ENCODE data around the gene DNASE1L3.

DNASE1L3 gene

DNA sequence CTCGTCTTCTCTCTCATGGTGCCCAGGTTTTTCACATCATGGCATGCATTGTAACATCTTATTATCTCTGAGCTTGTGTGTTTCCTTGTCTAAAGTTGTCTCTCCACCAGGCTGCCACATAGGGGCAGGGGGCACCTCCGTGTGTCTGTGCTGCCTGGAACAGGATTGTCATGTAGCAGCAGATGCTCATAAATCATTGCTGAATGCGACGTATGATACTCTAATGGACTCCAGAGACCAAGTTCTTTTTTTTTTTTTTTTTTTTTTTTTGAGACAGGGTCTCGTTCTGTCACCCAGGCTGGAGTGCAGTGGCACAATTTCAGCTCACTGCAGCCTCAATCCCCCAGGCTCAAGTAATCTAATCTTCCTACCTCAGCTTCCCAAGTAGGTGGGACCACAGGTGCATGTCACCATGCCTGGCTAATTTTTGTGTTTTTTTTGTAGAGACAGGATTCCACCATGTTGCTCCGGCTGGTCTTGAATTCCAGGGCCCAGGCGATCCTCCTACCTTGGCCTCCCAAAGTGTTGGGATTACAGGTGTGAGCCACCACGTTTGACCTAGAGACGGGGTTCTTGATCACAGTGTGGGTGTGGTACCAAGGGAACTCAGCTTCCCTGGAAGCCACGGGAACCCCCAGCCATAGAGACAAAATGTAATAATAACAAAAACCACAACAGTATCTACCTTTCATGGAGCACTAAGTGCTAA lies 4.7 kb upstream of the DNASE1L3 start:
- TF ChIP-seq, protein P1, sequence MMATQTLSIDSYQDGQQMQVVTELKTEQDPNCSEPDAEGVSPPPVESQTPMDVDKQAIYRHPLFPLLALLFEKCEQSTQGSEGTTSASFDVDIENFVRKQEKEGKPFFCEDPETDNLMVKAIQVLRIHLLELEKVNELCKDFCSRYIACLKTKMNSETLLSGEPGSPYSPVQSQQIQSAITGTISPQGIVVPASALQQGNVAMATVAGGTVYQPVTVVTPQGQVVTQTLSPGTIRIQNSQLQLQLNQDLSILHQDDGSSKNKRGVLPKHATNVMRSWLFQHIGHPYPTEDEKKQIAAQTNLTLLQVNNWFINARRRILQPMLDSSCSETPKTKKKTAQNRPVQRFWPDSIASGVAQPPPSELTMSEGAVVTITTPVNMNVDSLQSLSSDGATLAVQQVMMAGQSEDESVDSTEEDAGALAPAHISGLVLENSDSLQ (IDR thresholded peaks at IDR 0.05), result peak; percentile 74
- no peak for TF ChIP-seq LEF1 (IDR thresholded peaks at IDR 0.05; ENCODE audit: borderline replicate concordance)
- no peak for TF ChIP-seq ZNF384 (IDR thresholded peaks at IDR 0.05)
- no peak for TF ChIP-seq ARNT (IDR thresholded peaks at IDR 0.05)
- ChIA-PET CTCF (interaction anchor here (0.7 kb wide), 2 partner anchors 36 to 253 kb away, joined by 3 read pairs; no protein-coding TSS in a partner anchor), POLR2A (no interaction called here)

DNA sequence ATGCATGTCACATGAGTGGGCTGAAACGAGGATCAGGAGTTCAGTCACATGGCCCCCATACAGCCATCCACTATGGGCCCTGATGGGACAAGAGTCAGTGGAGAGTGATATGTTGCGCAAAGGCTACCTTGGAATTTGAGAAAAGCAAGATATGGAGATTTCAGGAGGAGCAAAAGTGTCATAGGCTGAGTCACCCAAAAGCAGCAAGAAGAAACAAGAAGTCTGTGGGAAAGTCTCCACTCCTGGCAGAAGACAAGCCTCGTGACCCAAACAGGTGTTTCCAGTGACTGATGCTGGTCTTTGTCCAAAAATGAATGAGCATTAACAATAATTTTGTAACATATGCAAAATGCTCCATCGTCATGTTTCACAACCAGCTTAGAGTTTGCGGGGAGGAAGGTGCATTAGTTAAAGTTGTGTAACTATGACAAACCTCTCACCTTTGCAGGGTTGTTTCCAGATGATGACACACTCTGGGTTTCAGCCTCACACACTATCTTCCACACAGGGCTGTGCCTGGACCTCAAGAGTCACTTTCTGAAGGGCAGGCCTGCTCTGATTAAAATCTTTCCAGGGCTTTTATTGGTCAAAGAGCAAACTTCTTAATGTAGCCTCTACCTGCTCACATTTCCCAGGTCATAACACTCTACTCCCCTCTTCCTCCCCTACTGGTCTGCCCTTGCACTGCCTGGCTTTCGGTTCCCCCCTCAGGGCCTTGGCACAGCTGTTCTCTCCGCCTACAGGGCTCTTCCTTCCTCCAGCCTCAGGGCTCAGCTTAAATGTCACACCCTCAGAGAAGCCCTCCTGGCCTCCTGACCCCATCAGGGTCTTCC lies 3.9 kb upstream of the DNASE1L3 start:
- no peak for DNase-seq (ENCODE audit: extremely low spot score)
- ChIA-PET CTCF (interaction anchor here (0.7 kb wide), 1 partner anchor 252 kb away, joined by 3 read pairs; no protein-coding TSS in a partner anchor), POLR2A (no interaction called here)
- TF ChIP-seq FOXM1 (IDR thresholded peaks at IDR 0.05; ENCODE audit: borderline replicate concordance) (no peak), BHLHE40 (IDR thresholded peaks at IDR 0.05; ENCODE audit: borderline replicate concordance) (no peak), FOXA1 (IDR thresholded peaks at IDR 0.05) (no peak), ELF4 (IDR thresholded peaks at IDR 0.05) (no peak), ARNT (IDR thresholded peaks at IDR 0.05) (no peak), SUZ12 (IDR thresholded peaks at IDR 0.05) (no peak), TARDBP (IDR thresholded peaks at IDR 0.05) (no peak), FOXK2 (IDR thresholded peaks at IDR 0.05) (no peak), L3MBTL2 (conservative IDR thresholded peaks at IDR 0.05) (no peak)

More for the DNA sequence above, 4.7 kb upstream of the DNASE1L3 start:
- DNase-seq (ENCODE audit: extremely low spot score), result no peak

DNA sequence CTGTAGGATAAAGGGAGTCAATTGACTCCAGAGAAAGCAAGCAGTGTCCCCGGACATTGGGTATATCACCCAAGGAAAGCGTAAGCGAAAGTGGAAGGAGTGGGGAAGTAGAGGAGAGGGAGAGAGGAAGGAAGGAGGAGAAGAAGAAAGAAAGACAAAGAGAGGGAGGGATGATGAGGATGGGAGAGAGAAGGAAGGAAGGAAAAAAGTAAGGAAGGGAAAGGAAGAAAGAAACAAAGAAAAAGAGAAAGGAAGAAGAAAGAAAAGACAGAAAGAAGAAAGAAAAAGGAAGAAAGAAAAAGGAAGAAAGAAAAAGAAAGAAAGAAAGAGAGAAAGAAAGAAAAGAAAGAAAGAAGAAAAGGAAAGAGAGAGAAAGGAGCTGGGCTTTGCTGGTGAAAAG lies 839 bp downstream of the DNASE1L3 start:
- ChIA-PET CTCF (no interaction called here), POLR2A (no interaction called here)
- TF ChIP-seq FOXM1 (IDR thresholded peaks at IDR 0.05; ENCODE audit: borderline replicate concordance) (no peak), BHLHE40 (IDR thresholded peaks at IDR 0.05; ENCODE audit: borderline replicate concordance) (no peak), SUZ12 (IDR thresholded peaks at IDR 0.05) (no peak), FOXA1 (IDR thresholded peaks at IDR 0.05) (no peak), TARDBP (IDR thresholded peaks at IDR 0.05) (no peak), ARNT (IDR thresholded peaks at IDR 0.05) (no peak), LEF1 (IDR thresholded peaks at IDR 0.05; ENCODE audit: borderline replicate concordance) (no peak), FOXK2 (IDR thresholded peaks at IDR 0.05) (no peak), CTBP1 (IDR thresholded peaks at IDR 0.05; ENCODE audit: borderline replicate concordance) (no peak), SP1 (IDR thresholded peaks at IDR 0.05) (no peak), ZNF384 (IDR thresholded peaks at IDR 0.05) (no peak), L3MBTL2 (conservative IDR thresholded peaks at IDR 0.05) (no peak), ELF4 (IDR thresholded peaks at IDR 0.05) (no peak), NFRKB (IDR thresholded peaks at IDR 0.05) (no peak), HDGF (IDR thresholded peaks at IDR 0.05; ENCODE audit: borderline replicate concordance) (no peak)
- TF ChIP-seq, protein P1 (IDR thresholded peaks at IDR 0.05), result no peak
- DNase-seq (ENCODE audit: extremely low spot score), result no peak

DNA sequence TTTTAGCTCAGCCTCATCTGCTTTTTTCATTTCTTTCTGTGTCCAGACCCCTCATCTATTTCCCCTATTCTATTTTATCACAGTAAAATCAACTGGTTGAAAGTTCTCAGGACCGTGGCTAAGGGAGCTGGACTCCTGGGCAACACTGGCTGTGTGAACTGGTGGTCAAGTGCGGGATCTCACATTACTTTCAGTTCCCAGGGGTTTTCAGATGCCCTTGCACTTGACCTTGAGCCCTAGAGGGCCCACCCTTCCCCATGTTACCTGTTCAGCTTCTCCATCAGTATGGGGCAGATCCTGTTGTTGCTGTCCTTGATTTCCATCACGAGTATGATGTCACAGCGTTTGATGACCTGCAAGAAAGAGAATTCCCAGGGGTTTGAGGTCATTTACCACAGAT lies 2.8 kb downstream of the DNASE1L3 start:
- POLR2A ChIA-PET, result no interaction called here
- no peak for TF ChIP-seq FOXM1 (IDR thresholded peaks at IDR 0.05; ENCODE audit: borderline replicate concordance)
- no peak for TF ChIP-seq LEF1 (IDR thresholded peaks at IDR 0.05; ENCODE audit: borderline replicate concordance)
- no peak for TF ChIP-seq ZNF384 (IDR thresholded peaks at IDR 0.05)
- no peak for TF ChIP-seq SUZ12 (IDR thresholded peaks at IDR 0.05)
- TF ChIP-seq FOXK2 (IDR thresholded peaks at IDR 0.05), result no peak
- TF ChIP-seq, protein P1 (IDR thresholded peaks at IDR 0.05), result no peak
- no peak for TF ChIP-seq FOXA1 (IDR thresholded peaks at IDR 0.05)
- DNase-seq (ENCODE audit: extremely low spot score), result no peak
- CTCF ChIA-PET, result interaction anchor here (1.1 kb wide), 1 partner anchor 10 kb away, joined by 3 read pairs; no protein-coding TSS in a partner anchor

DNA sequence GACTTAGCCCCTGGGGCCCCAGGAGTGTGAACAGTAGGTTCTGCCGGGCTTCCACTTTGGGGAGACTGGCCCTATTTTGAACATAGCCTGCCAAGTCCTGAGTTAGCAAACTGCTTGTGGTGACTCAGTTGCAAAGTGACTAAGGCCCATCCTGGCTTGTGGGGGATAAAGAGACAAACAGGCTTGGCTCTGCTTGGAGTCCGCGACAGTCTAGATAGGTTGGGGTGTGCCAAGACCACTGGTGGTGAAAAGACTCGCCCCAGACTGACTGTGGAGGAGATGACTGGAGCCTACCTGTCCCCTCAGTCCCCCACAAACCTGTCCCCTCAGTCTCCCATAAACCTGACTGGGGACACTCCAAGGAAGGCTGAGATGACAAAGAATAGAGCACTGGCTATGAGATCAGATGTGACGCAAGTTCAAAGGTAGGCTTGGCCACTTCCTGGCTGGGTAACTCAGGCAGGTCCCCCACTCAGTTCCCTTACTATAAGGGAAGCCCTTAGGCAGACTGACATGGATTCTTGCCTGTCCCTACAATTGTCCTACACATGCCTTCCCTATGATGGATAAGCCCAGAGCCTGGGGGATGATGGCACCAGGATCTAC lies 4.3 kb downstream of the DNASE1L3 start:
- DNase-seq (ENCODE audit: extremely low spot score), result no peak
- POLR2A ChIA-PET, result no interaction called here
- CTCF ChIA-PET, result no interaction called here

More for the DNA sequence above, 4.3 kb downstream of the DNASE1L3 start:
- TF ChIP-seq, protein P1 (IDR thresholded peaks at IDR 0.05), result no peak
- TF ChIP-seq SP1 (IDR thresholded peaks at IDR 0.05), result no peak
- TF ChIP-seq FOXM1 (IDR thresholded peaks at IDR 0.05; ENCODE audit: borderline replicate concordance), result no peak
- no peak for TF ChIP-seq SUZ12 (IDR thresholded peaks at IDR 0.05)
